Mucosa of descending colon (tissue), 3 donors: ENCODE results near the gene DCPS. TPM values are rescaled to one million over a fixed set of nuclear protein-coding genes. Genes with fewer than 3 reads are reported as not detected.

Experiments used
- ATAC-seq: fragments of 200-7000 bp; cut with Tn5 transposase; one replicate; pipeline ENCODE4 v1.9.1; 2020; ENCODE audit warnings: mild to moderate bottlenecking, moderate library complexity
- DNase-seq, 3 donors: peaks; one replicate each; pipeline ENCODE4 v3.0.0-alpha.2; 2020
- H3K36me3 ChIP-seq: fragments of 200-600 bp; one replicate; pipeline ENCODE4 v1.8.0; 2021; ENCODE audit warnings: low read depth, mild to moderate bottlenecking
- H3K4me1 ChIP-seq: fragments of 200-600 bp; one replicate; pipeline ENCODE4 v1.8.0; 2021; ENCODE audit warnings: low read depth, mild to moderate bottlenecking
- H3K4me3 ChIP-seq: fragments of 200-600 bp; one replicate; pipeline ENCODE4 v1.8.0; 2021; ENCODE audit warnings: mild to moderate bottlenecking
- H3K9me3 ChIP-seq: fragments of 200-600 bp; one replicate; pipeline ENCODE4 v1.8.0; 2021; ENCODE audit warnings: mild to moderate bottlenecking
- CTCF ChIP-seq: fragments of 200-600 bp; IDR thresholded peaks from one replicate; pipeline ENCODE4 v1.8.0; 2022; ENCODE audit warnings: antibody characterized with exemption, mild to moderate bottlenecking
- intact Hi-C, 2 donors: fragments of 100-400 bp; cut with DNase I in 1 of 2; cut with micrococcal nuclease in 1 of 2; formaldehyde crosslinking; loops; one replicate each; pipeline versions ENCODE4 v1.11.0 to v1.11.1; 2022; cut with DNase I, micrococcal nuclease
- total RNA-seq, 3 donors: library from RNA; stranded (reverse); fragmentation: NEBNext Ultra II Directional in 2 of 3; extraction: Animal tissue kit (Norgen Biotek cat#: 25700) in 2 of 3; gene quantifications; one replicate each; pipeline versions ENCODE4 v1.2.1 to v1.2.4, GENCODE V29; 2021 to 2023
- donor health status: DM: no; HTN: no; CAD: no; lungs with moderate emphysema.
- donor health status: DM: no; HTN: no; CAD: no.
- donor health status: DM: no; HTN: yes; CAD: no.

Gene DCPS
- total RNA-seq, 3 donors from 2014 or later: 10.0 to 21.3 (median 14.8) TPM

- Histone ChIP-seq H3K4me1 (no peaks in the 10 kb centered on the region), H3K36me3 (no peaks in the 10 kb centered on the region), H3K4me3 (no peak overlapping the region), H3K9me3 (no peaks in the 10 kb centered on the region)
- ATAC-seq: no peak
- no peak for TF ChIP-seq CTCF
- intact Hi-C loops: no loop called here
- peak in 1 of 3 donors; percentile 33 for DNase-seq
These were observed 33.8 kb downstream of the DCPS start for GRCh38 chr11:126337474-126338241.

GRCh38 chr11:126338346-126339055 is 34.6 kb downstream of the DCPS start:
- no peaks in the 10 kb centered on the region for H3K9me3 ChIP-seq
- no peaks in the 10 kb centered on the region for H3K4me1 ChIP-seq
- no peak for ATAC-seq
- H3K4me3 ChIP-seq: no peak overlapping the region
- TF ChIP-seq CTCF: no peak
- peak in 1 of 3 donors; percentile 42 for DNase-seq
- no peaks in the 10 kb centered on the region for H3K36me3 ChIP-seq
- intact Hi-C loops: no loop called here

- H3K9me3 ChIP-seq: no peaks in the 10 kb centered on the region
- TF ChIP-seq CTCF: no peak
- no peaks in the 10 kb centered on the region for H3K36me3 ChIP-seq
- peak in 1 of 3 donors; percentile 10 for DNase-seq
- no peaks in the 10 kb centered on the region for H3K4me1 ChIP-seq
- no peak for ATAC-seq
- intact Hi-C loops: no loop called here
- no peak overlapping the region for H3K4me3 ChIP-seq
These were observed 35.4 kb downstream of the DCPS start for GRCh38 chr11:126339073-126339862.

GRCh38 chr11:126339863-126340434 is 36.1 kb downstream of the DCPS start:
- Histone ChIP-seq H3K4me1 (no peaks in the 10 kb centered on the region), H3K9me3 (no peaks in the 10 kb centered on the region), H3K36me3 (no peaks in the 10 kb centered on the region), H3K4me3 (no peak overlapping the region)
- DNase-seq (peak in 1 of 3 donors; percentile 52), ATAC-seq (no peak)
- no peak for TF ChIP-seq CTCF
- intact Hi-C loops: no loop called here

GRCh38 chr11:126340960-126341606 is 37.2 kb downstream of the DCPS start:
- Histone ChIP-seq H3K9me3 (no peaks in the 10 kb centered on the region), H3K4me1 (no peaks in the 10 kb centered on the region), H3K4me3 (no peak overlapping the region), H3K36me3 (no peaks in the 10 kb centered on the region)
- ATAC-seq (no peak), DNase-seq (peak in 2 of 3 donors; percentile 4 to 19)
- TF ChIP-seq CTCF: no peak
- intact Hi-C loops: no loop called here
